Upper lobe of left lung (tissue), 4 donors: Measurements from ENCODE around the gene FBXO10.

Experiments
- CTCF ChIP-seq, 6 experiments: fragments of 450-650 bp in 4 of 6; fragments of 200-600 bp in 2 of 6; sonication (generic) in 2 of 6; IDR thresholded peaks; one replicate each; pipeline ENCODE4 v1.5.1; 2016 to 2019; ENCODE audit warnings: antibody characterized with exemption in 6 of 6
- EP300 ChIP-seq, 4 donors: sonication (generic); formaldehyde crosslinking; IDR thresholded peaks; one replicate each; pipeline ENCODE4 v1.5.1; 2017; ENCODE audit warnings: antibody characterized with exemption in 4 of 4, control low read depth in 2 of 4
- POLR2A ChIP-seq, 4 donors: fragments of 450-650 bp; IDR thresholded peaks; one replicate each; pipeline ENCODE4 v1.5.1; 2016 to 2017; ENCODE audit warnings: antibody characterized with exemption in 4 of 4, mild to moderate bottlenecking in 2 of 4
- POLR2AphosphoS5 ChIP-seq, 2 donors: sonication (generic); formaldehyde crosslinking; IDR thresholded peaks; one replicate each; pipeline ENCODE4 v1.5.1; 2017; ENCODE audit warnings: antibody characterized with exemption in 2 of 2

DNA sequence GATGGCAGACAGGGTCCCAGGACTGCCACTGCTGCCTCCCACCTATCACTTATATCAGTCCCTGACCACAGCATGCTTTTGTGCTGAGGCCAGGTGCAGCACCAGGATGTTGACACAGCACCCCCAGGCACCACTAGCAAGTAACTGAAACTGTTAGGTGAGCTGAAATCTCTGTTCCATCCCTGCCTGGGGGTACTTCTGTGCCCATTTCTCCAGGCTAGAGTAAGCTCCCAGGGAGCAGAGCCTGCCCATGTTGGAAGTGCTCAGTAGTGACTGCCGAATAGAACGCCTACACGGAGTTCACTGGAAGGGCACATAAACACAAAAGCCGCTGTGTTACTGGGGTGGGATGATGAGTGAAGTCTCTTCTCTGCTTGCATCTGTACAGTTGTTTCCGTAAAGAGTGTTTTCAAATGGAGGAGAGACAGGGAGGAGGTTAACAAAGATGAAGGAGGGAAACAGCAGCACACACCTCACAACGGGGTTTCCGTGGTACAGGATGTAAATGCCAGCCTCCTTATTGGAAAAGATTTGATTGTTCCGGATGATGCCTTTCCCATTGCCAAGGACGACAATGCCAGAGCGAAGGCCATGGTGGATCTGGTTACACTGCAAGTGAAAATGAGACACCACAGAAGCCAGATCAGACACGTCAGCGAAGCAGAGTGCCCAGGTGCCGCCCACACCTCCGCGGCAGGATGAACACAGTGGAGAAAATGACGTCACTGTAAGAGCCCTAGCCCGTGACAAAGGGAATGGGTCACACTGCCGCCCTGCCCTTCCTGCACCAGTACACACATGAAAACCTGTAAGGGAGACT is 47.3 kb downstream of the FBXO10 start:
- TF ChIP-seq CTCF (IDR thresholded peaks at IDR 0.05) (no peak), EP300 (IDR thresholded peaks at IDR 0.05) (no peak), POLR2AphosphoS5 (IDR thresholded peaks at IDR 0.05) (peak in 1 of 2 donors; percentile 41), POLR2A (IDR thresholded peaks at IDR 0.05) (peak in 1 of 4 donors; percentile 48)
